SK-N-MC (cell line): ENCODE measurements around the gene IL17RC.

Source experiments
- DNase-seq: peaks from one replicate; pipeline ENCODE4 v3.0.0-alpha.2; 2011; ENCODE audit warnings: low read depth, low spot score
- H3K27ac ChIP-seq: fragments of 200-600 bp; sonication (generic); 2 replicates; pipeline ENCODE4 v1.5.1; 2016; ENCODE audit warnings: mixed run types
- H3K36me3 ChIP-seq: fragments of 200-600 bp; sonication (generic); 2 replicates; pipeline ENCODE4 v1.6.1; 2017; ENCODE audit warnings: antibody characterized with exemption, low read length, mixed read lengths; ENCODE audit not compliant: insufficient read depth
- H3K4me3 ChIP-seq: fragments of 200-600 bp; sonication (generic); 2 replicates; pipeline ENCODE4 v1.5.1; 2016
- H3K9ac ChIP-seq: fragments of 200-600 bp; sonication (generic); 2 replicates; pipeline ENCODE4 v1.8.0; 2017; ENCODE audit warnings: mixed run types, mixed read lengths; ENCODE audit not compliant: insufficient read length
- H3K9me3 ChIP-seq: fragments of 200-600 bp; sonication (generic); 2 replicates; pipeline ENCODE4 v1.6.1; 2017; ENCODE audit warnings: low read depth, mild to moderate bottlenecking, antibody characterized with exemption, low read length, moderate library complexity, mixed read lengths
- EZH2 ChIP-seq: fragments of 200-600 bp; sonication (generic); IDR thresholded peaks from one replicate; pipeline ENCODE4 v1.6.1; 2017; ENCODE audit warnings: antibody characterized with exemption
- FOXP2 ChIP-seq: optimal IDR thresholded peaks from 2 replicates; pipeline ENCODE3; 2011; ENCODE audit warnings: mild to moderate bottlenecking, moderate library complexity; ENCODE audit not compliant: insufficient read depth; ENCODE audit errors: extremely low read length, control extremely low read depth
- POLR2AphosphoS5 ChIP-seq: IDR thresholded peaks from 2 replicates; pipeline ENCODE4 v1.6.1; 2012; ENCODE audit warnings: mild to moderate bottlenecking, low read depth, low read length, borderline replicate concordance

Gene IL17RC

GRCh38 chr3:9930804-9931418 lies 14.0 kb downstream of the IL17RC start:
- Histone ChIP-seq H3K9ac (no peak overlapping the region), H3K27ac (no peak overlapping the region), H3K36me3 (no peaks in the 10 kb centered on the region), H3K4me3 (no peak overlapping the region), H3K9me3 (no peaks in the 10 kb centered on the region)
- TF ChIP-seq EZH2 (no peak), FOXP2 (no peak), POLR2AphosphoS5 (no peak)
- DNase-seq, result no peak

DNA sequence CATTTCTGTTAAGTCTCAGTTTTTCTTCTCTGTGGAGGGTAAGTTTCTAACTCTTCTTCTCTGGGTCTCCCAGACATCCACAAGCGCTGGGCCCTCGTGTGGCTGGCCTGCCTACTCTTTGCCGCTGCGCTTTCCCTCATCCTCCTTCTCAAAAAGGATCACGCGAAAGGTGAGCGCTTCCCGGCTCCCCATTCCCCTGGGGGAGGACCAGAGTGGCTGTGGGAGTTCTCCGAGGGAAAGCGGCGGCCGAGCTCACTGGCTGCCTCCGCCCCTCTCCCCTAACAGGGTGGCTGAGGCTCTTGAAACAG lies 15.6 kb downstream of the IL17RC start:
- no peak overlapping the region for H3K9ac ChIP-seq
- no peaks in the 10 kb centered on the region for H3K36me3 ChIP-seq
- H3K9me3 ChIP-seq, result no peaks in the 10 kb centered on the region
- H3K27ac ChIP-seq, result no peak overlapping the region
- DNase-seq, result no peak
- peak overlapping the region; percentile 81 for H3K4me3 ChIP-seq
- TF ChIP-seq EZH2 (no peak), FOXP2 (no peak), POLR2AphosphoS5 (no peak)

- Histone ChIP-seq H3K4me3 (peak overlapping the region; percentile 81), H3K9me3 (no peaks in the 10 kb centered on the region), H3K27ac (no peak overlapping the region), H3K9ac (no peak overlapping the region), H3K36me3 (no peaks in the 10 kb centered on the region)
- TF ChIP-seq EZH2 (no peak), FOXP2 (no peak), POLR2AphosphoS5 (no peak)
- no peak for DNase-seq
Measured at GRCh38 chr3:9932843-9933560, 16.1 kb downstream of the IL17RC start.

GRCh38 chr3:9933561-9934234 lies 16.8 kb downstream of the IL17RC start, which contains the start of gene CRELD1:
Gene CRELD1 (plus strand): TSS chr3:9933834. CDS start chr3:9934439, 605 bp downstream.
- no peak within 1 kb of the TSS for H3K27ac ChIP-seq
- TF ChIP-seq POLR2AphosphoS5 (peak; percentile 71), EZH2 (no peak)
- peak; percentile 28 for DNase-seq
- H3K9me3 ChIP-seq, result no peaks in the 10 kb centered on the region
- no peaks in the 10 kb centered on the region for H3K36me3 ChIP-seq
- peak within 1 kb of the TSS; percentile 73 for H3K9ac ChIP-seq
- peak within 1 kb of the TSS; percentile 81 for H3K4me3 ChIP-seq

DNA sequence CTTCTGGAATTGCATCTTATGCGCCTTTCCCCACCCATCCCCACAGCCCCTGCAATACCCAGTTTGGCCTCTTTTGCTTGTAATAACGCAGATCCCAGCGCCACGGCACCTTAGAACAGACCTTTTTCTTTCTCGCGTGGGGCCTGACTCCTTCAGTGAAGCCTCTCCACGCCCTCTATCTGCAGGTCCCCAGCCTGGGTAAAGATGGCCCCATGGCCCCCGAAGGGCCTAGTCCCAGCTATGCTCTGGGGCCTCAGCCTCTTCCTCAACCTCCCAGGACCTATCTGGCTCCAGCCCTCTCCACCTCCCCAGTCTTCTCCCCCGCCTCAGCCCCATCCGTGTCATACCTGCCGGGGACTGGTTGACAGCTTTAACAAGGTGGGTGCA lies 17.3 kb downstream of the IL17RC start:
- H3K27ac ChIP-seq, result no peak overlapping the region
- H3K9ac ChIP-seq, result peak overlapping the region; percentile 73
- no peaks in the 10 kb centered on the region for H3K36me3 ChIP-seq
- DNase-seq, result no peak
- no peak for TF ChIP-seq POLR2AphosphoS5
- no peak for TF ChIP-seq FOXP2
- no peak for TF ChIP-seq EZH2
- H3K4me3 ChIP-seq, result peak overlapping the region; percentile 81
- no peaks in the 10 kb centered on the region for H3K9me3 ChIP-seq

GRCh38 chr3:9934993-9935392 lies 18.1 kb downstream of the IL17RC start:
- Histone ChIP-seq H3K4me3 (no peak overlapping the region), H3K9me3 (no peaks in the 10 kb centered on the region), H3K36me3 (no peaks in the 10 kb centered on the region), H3K9ac (no peak overlapping the region), H3K27ac (no peak overlapping the region)
- TF ChIP-seq POLR2AphosphoS5 (no peak), FOXP2 (no peak), EZH2 (no peak)
- DNase-seq, result no peak

DNA sequence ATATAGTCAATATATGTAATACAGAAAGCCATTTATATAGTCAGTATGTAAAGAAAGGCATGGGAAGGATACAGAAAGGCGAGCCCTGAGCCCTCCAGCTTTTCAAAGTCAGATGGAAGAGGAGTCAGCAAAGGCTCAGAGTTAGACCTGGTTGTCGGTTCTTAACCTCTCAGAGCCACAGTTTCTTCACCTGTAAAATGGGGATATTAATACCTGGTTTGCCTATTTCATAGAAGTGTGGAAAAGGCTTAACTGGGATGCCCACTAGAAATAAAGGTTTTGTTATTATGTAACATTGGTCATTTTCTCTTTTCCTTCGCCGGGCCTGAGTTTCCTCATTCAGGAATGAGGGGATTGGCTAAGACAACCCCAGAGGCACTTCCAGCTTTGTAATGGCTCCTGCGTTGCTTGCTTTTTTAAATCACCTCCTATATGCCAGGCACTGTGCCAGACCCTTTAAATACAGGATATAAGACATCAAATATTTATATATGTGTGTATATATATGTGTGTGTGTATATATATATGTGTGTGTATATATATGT lies 19.1 kb downstream of the IL17RC start:
- no peak for DNase-seq

DNA sequence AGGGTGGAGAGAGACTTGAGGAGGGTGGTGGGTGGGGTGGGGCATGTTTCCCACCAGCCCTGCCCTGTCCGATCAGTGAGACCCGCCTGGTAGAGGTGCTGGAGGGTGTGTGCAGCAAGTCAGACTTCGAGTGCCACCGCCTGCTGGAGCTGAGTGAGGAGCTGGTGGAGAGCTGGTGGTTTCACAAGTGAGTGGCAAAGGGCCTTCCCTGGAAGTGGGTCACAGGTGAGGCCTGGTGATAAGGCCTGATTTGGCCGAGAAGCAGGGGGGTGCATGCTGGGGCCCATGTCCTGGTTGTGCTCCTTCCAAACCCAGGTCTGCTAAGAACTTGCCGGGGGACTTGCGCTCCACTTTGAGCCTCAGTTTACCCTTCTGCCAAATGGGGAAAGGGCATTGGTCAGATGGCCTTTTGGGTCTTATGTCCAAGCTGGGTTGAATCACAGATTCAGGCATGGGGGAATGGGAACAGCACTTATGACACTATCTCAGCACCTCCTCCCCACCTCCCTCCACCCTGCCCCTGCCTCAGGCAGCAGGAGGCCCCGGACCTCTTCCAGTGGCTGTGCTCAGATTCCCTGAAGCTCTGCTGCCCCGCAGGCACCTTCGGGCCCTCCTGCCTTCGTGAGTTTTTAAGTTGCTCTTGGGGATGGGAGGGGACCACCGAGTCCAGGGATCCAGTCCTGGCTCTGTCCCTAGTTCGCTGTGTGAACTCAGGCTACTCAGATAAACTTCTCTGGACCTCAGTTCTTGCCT lies 20.8 kb downstream of the IL17RC start:
- H3K36me3 ChIP-seq, result no peaks in the 10 kb centered on the region
- no peaks in the 10 kb centered on the region for H3K9me3 ChIP-seq
- no peak overlapping the region for H3K27ac ChIP-seq
- DNase-seq, result no peak
- no peak overlapping the region for H3K9ac ChIP-seq
- TF ChIP-seq POLR2AphosphoS5 (no peak), EZH2 (no peak), FOXP2 (no peak)
- H3K4me3 ChIP-seq, result no peak overlapping the region

More for the DNA sequence above, 19.1 kb downstream of the IL17RC start:
- Histone ChIP-seq H3K9ac (no peak overlapping the region), H3K36me3 (no peaks in the 10 kb centered on the region), H3K9me3 (no peaks in the 10 kb centered on the region), H3K27ac (no peak overlapping the region), H3K4me3 (no peak overlapping the region)
- no peak for TF ChIP-seq POLR2AphosphoS5
- TF ChIP-seq EZH2, result no peak
- TF ChIP-seq FOXP2, result no peak
